B cell (primary cell): ENCODE results near the gene NKX6-2. TPM values are rescaled to one million over a fixed set of nuclear protein-coding genes. Genes with fewer than 3 reads are reported as not detected.

ENCODE experiments used
- ATAC-seq: fragments of 200-7000 bp; cut with Tn5 transposase; one replicate; pipeline ENCODE4 v1.10.0; 2021; ENCODE audit warnings: low read depth, mild to moderate bottlenecking, moderate number of reproducible peaks, moderate library complexity
- CTCF ChIA-PET: fragments of 350-600 bp; sonication (Branson Sonifier 250); formaldehyde crosslinking; loops from one replicate; lab custom pipeline; 2021; ENCODE audit warnings: antibody characterized with exemption, inconsistent platforms; lab: Charles Lee
- POLR2A ChIA-PET: fragments of 350-600 bp; sonication (Branson Sonifier 250); formaldehyde crosslinking; loops from one replicate; lab custom pipeline; 2021; ENCODE audit warnings: antibody characterized with exemption; lab: Charles Lee
- DNase-seq: peaks from one replicate; pipeline ENCODE4 v3.0.0; 2013
- H2AFZ ChIP-seq: 2 replicates; pipeline ENCODE4 v1.6.1; 2012; ENCODE audit warnings: mild to moderate bottlenecking, low read depth, low read length; ENCODE audit not compliant: insufficient read depth, poor library complexity, severe bottlenecking
- H3K27ac ChIP-seq, 2 donors: 1 replicate in 1 of 2; 2 replicates in 1 of 2; pipeline ENCODE4 v1.5.1; 2012 to 2013; ENCODE audit warnings: low read length in 2 of 2, mild to moderate bottlenecking in 2 of 2, moderate library complexity in 1 of 2
- H3K27me3 ChIP-seq, 4 experiments: fragments of 200-600 bp in 1 of 4; sonication (generic) in 1 of 4; replicated peaks in 1 of 4; 1 replicate in 2 of 4; 2 replicates in 2 of 4; pipeline versions ENCODE4 v1.6.1 to v1.7.0; 2013 to 2016; ENCODE audit warnings: low read length in 3 of 4, mild to moderate bottlenecking in 2 of 4, mixed read lengths in 1 of 4, moderate library complexity in 1 of 4; ENCODE audit not compliant: insufficient read depth in 4 of 4, control insufficient read depth in 3 of 4; ENCODE audit errors: control extremely low read depth in 1 of 4
- H3K36me3 ChIP-seq, 2 experiments: replicated peaks in 1 of 2; 1 replicate in 1 of 2; 2 replicates in 1 of 2; pipeline versions ENCODE4 v1.6.1 to v1.7.1; 2013; ENCODE audit warnings: low read length in 1 of 2; ENCODE audit not compliant: insufficient read depth in 2 of 2, control insufficient read depth in 1 of 2; ENCODE audit errors: control extremely low read depth in 1 of 2, extremely low read depth in 1 of 2
- H3K4me1 ChIP-seq, 2 donors: fragments of 200-600 bp in 1 of 2; sonication (generic) in 1 of 2; 1 replicate in 1 of 2; 2 replicates in 1 of 2; pipeline versions ENCODE4 v1.5.1 to v1.6.1; 2013 to 2017; ENCODE audit warnings: low read length in 2 of 2; ENCODE audit not compliant: control insufficient read depth in 2 of 2, insufficient read depth in 2 of 2
- H3K4me2 ChIP-seq: replicated peaks from 2 replicates; pipeline ENCODE3; 2012; ENCODE audit warnings: mild to moderate bottlenecking, low read depth, low read length; ENCODE audit not compliant: poor library complexity, severe bottlenecking
- H3K4me3 ChIP-seq, 5 experiments: fragments of 200-600 bp in 1 of 5; sonication (generic) in 1 of 5; 1 replicate in 3 of 5; 2 replicates in 2 of 5; pipeline versions ENCODE4 v1.5.1 to v1.7.0; 2011 to 2016; ENCODE audit warnings: low read length in 4 of 5, mild to moderate bottlenecking in 4 of 5, low read depth in 2 of 5, control low read depth in 1 of 5, moderate library complexity in 1 of 5; ENCODE audit not compliant: insufficient read depth in 1 of 5; ENCODE audit errors: control extremely low read depth in 1 of 5, extremely low read depth in 1 of 5
- H3K79me2 ChIP-seq: fragments of 200-600 bp; sonication (generic); one replicate; pipeline ENCODE4 v1.6.0; 2016; ENCODE audit warnings: low read length; ENCODE audit not compliant: control insufficient read depth, insufficient read depth
- H3K9ac ChIP-seq: fragments of 200-600 bp; sonication (generic); 2 replicates; pipeline ENCODE4 v1.6.1; 2017; ENCODE audit warnings: mild to moderate bottlenecking, low read length, moderate library complexity
- H3K9me3 ChIP-seq, 3 donors: one replicate each; pipeline versions ENCODE4 v1.6.1 to v1.7.1; 2013; ENCODE audit warnings: low read length in 2 of 3; ENCODE audit not compliant: control insufficient read depth in 2 of 3, insufficient read depth in 1 of 3; ENCODE audit errors: control extremely low read depth in 1 of 3
- H4K20me1 ChIP-seq: 2 replicates; pipeline ENCODE4 v1.6.0; 2012; ENCODE audit warnings: mild to moderate bottlenecking, low read length; ENCODE audit not compliant: insufficient read depth, control insufficient read depth, poor library complexity, severe bottlenecking
- H3K27ac Mint-ChIP-seq: one replicate; pipeline ENCODE4 v1.8.0; 2021; ENCODE audit warnings: mixed read lengths
- H3K27me3 Mint-ChIP-seq: one replicate; pipeline ENCODE4 v1.8.0; 2021; ENCODE audit warnings: mixed read lengths
- H3K4me1 Mint-ChIP-seq: one replicate; pipeline ENCODE4 v1.8.0; 2021; ENCODE audit warnings: mixed read lengths
- H3K4me3 Mint-ChIP-seq: one replicate; pipeline ENCODE4 v1.8.0; 2021; ENCODE audit warnings: mixed read lengths
- H3K9me3 Mint-ChIP-seq: one replicate; pipeline ENCODE4 v1.8.0; 2022; ENCODE audit warnings: mixed read lengths; ENCODE audit not compliant: insufficient read depth
- EZH2 ChIP-seq: IDR thresholded peaks from 2 replicates; pipeline ENCODE4 v1.6.1; 2012; ENCODE audit warnings: borderline replicate concordance, low read depth, mild to moderate bottlenecking, moderate library complexity, low read length; ENCODE audit not compliant: insufficient read depth, poor library complexity, severe bottlenecking
- WGBS: methylation state at CpG from one replicate; pipeline ENCODE4 v1.1.5; 2013; ENCODE audit warnings: missing lambda C conversion rate; ENCODE audit not compliant: insufficient coverage; 5-methylcytosine and 5-hydroxymethylcytosine counted together
- intact Hi-C: fragments of 100-400 bp; cut with micrococcal nuclease; formaldehyde crosslinking; loops from one replicate; pipeline ENCODE4 v1.10.0; 2022
- polyA plus RNA-seq: library from polyadenylated mRNA; depleted of rRNA; stranded (reverse); fragments of >200 nt; gene quantifications from 2 replicates; pipeline ENCODE4 v1.2.3, GENCODE V29; 2012
- total RNA-seq, 2 donors: library from RNA; stranded (reverse); fragments of 120-200 nt in 1 of 2; gene quantifications; 1 replicate in 1 of 2; 2 replicates in 1 of 2; pipeline versions ENCODE4 v1.2.3 to v1.2.4, GENCODE V29; 2013 to 2022
- TF ChIP-seq, protein P1 (sequence below): fragments of 200-600 bp; IDR thresholded peaks from one replicate; pipeline ENCODE4 v1.8.0; 2022; ENCODE audit warnings: antibody characterized with exemption, mild to moderate bottlenecking

The NKX6-2 gene
- total and polyA plus RNA-seq, 2 donors (not counting 1 experiment from before 2014, with no cell fraction given) = not detected

DNA sequence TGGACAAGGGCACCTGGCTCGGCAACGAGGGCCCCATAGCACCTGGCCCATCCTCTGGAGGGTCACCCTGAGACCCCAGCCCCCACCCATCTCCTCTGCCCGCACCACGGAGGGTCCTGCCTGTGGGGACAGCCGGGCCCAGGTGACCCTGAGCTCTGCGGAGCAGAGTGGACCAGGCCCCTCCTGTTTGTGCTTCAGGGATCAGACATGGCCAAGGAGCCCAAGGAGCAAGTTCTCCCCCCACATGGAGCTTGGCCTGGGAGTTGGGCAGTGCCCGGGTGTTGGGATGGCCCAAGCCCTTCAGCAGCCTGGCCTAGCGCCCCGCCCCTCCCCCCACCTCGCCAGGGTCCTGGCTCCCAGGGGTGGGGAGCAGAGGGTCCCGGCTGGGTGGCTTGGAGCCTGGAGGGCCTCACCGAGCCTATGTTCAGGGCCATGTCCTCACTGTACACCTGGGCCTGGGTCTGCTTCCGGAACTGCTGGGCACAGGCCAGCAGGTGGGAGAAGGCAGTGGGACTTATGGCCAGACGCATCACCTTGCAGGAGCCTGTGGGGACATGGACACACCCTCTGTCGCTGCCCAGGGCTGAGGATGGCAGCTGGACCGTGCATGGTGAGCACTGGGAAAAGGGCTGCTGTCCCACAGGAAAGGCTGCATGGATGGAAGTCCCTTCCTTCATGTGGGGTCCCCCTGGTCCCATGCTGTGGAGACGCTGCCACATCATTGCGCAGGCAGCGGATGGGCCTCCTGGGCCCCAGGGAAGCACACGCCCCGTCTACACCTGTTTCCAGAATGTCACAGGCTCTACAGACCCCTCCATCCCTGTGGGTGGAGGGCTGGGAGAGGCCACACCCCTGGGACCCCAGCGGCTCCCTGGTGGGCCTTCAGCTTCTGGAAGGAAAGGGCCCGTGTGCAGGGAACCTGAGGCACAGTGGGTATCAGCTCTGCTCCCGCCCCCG lies 49.2 kb upstream of the NKX6-2 start:
- no peak for TF ChIP-seq EZH2
- TF ChIP-seq, protein P1, sequence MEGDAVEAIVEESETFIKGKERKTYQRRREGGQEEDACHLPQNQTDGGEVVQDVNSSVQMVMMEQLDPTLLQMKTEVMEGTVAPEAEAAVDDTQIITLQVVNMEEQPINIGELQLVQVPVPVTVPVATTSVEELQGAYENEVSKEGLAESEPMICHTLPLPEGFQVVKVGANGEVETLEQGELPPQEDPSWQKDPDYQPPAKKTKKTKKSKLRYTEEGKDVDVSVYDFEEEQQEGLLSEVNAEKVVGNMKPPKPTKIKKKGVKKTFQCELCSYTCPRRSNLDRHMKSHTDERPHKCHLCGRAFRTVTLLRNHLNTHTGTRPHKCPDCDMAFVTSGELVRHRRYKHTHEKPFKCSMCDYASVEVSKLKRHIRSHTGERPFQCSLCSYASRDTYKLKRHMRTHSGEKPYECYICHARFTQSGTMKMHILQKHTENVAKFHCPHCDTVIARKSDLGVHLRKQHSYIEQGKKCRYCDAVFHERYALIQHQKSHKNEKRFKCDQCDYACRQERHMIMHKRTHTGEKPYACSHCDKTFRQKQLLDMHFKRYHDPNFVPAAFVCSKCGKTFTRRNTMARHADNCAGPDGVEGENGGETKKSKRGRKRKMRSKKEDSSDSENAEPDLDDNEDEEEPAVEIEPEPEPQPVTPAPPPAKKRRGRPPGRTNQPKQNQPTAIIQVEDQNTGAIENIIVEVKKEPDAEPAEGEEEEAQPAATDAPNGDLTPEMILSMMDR = no peak
- no peak overlapping the region for H3K27ac Mint-ChIP-seq
- no peaks in the 10 kb centered on the region for H4K20me1 ChIP-seq
- H3K4me2 ChIP-seq = no peak overlapping the region
- H3K9me3 ChIP-seq = peaks cover 0 to 8% (median 0%) of the 10 kb centered on the region in 3 donors
- ATAC-seq (no peak), DNase-seq (no peak)
- intact Hi-C loops = no loop called here
- no peak overlapping the region for H3K27ac ChIP-seq
- ChIA-PET CTCF (no interaction called here), POLR2A (no interaction called here)
- H3K27me3 Mint-ChIP-seq = peaks cover 8% of the 10 kb centered on the region
- H3K4me1 ChIP-seq = peaks cover 0 to 6% of the 10 kb centered on the region in 2 donors
- peaks cover 3% of the 10 kb centered on the region for H3K4me1 Mint-ChIP-seq
- no peaks in the 10 kb centered on the region for H3K79me2 ChIP-seq
- WGBS = 90% methylated on average over 18 of the region's 25 CpGs
- H3K27me3 ChIP-seq = peaks cover 0 to 13% (median 0%) of the 10 kb centered on the region in 4 experiments
- no peaks in the 10 kb centered on the region for H3K36me3 ChIP-seq
- no peak overlapping the region for H3K4me3 ChIP-seq
- H3K9me3 Mint-ChIP-seq = no peaks in the 10 kb centered on the region
- no peak overlapping the region for H3K4me3 Mint-ChIP-seq
- no peak overlapping the region for H3K9ac ChIP-seq
- H2AFZ ChIP-seq = no peak overlapping the region

- H3K4me1 Mint-ChIP-seq = peaks cover 3% of the 10 kb centered on the region
- CTCF ChIA-PET = no interaction called here
- no peak overlapping the region for H3K4me3 Mint-ChIP-seq
- peaks cover 0 to 8% (median 0%) of the 10 kb centered on the region in 3 donors for H3K9me3 ChIP-seq
- H3K27me3 ChIP-seq = peaks cover 0 to 13% (median 0%) of the 10 kb centered on the region in 4 experiments
- DNase-seq (no peak), ATAC-seq (no peak)
- H2AFZ ChIP-seq = no peak overlapping the region
- H3K27ac Mint-ChIP-seq = no peak overlapping the region
- H3K79me2 ChIP-seq = no peaks in the 10 kb centered on the region
- H3K27ac ChIP-seq = no peak overlapping the region
- TF ChIP-seq EZH2 = no peak
- TF ChIP-seq, protein P1 = no peak
- H3K4me1 ChIP-seq = peaks cover 0 to 6% of the 10 kb centered on the region in 2 donors
- no peak overlapping the region for H3K4me2 ChIP-seq
- H3K9me3 Mint-ChIP-seq = no peaks in the 10 kb centered on the region
- intact Hi-C loops = no loop called here
- no peaks in the 10 kb centered on the region for H4K20me1 ChIP-seq
- H3K36me3 ChIP-seq = no peaks in the 10 kb centered on the region
- WGBS = 90% methylated on average over 18 of the region's 18 CpGs
- H3K27me3 Mint-ChIP-seq = peaks cover 4% of the 10 kb centered on the region
- no peak overlapping the region for H3K4me3 ChIP-seq
- H3K9ac ChIP-seq = no peak overlapping the region
- POLR2A ChIA-PET = no interaction called here
These were observed 48.4 kb upstream of the NKX6-2 start for GRCh38 chr10:132834311-132834761.
